ENCODE results near the gene CNIH3.
"Not testable (repeated sequence)": the region's sequence is repeated elsewhere in the genome, so short reads cannot be mapped to it uniquely, and the experiment has no call there.

CNIH3 gene

DNA sequence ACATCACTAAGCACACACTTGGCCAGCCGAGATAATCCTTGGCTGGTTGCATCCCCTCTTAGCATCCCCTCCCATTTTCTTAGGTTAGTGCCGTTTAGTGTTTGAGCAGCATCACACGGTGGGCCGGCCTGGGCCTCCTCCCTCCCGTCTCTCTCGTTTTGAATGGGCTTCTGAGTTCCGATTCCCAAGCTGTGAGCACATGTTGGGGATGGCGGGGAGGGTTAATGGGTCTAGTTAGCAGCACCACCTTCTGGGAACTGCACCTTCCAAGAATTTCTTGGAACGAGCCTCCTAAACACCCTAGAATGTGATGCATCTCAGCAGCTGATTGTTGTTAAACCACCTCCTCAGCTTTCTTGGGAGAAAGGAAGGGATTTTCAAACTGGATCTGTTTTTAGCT, 73.3 kb downstream of the CNIH3 start:
- DNase-seq (ENCODE audit: low read depth in 2 of 2): no peak

DNA sequence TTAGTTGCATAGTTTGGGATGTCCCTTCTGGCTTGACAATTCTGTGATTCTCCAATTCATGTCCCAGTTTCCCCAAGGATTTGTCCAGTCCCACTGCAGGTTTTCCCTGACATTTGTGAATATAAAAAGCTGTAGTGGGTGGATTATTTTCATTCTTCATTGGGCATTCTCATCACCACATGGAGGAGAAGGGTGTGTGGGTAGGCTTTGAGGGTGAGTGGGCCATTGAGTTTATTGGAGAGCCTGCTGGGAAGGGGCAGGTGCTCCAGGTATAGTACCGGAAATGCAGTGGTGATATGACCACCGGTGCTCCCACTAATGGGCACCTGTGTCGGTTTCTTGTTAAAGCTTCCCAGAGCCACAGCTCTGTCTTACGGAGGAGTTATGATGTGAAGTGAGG, 74.5 kb downstream of the CNIH3 start:
- no peak for DNase-seq (ENCODE audit: low read depth in 2 of 2)

DNA sequence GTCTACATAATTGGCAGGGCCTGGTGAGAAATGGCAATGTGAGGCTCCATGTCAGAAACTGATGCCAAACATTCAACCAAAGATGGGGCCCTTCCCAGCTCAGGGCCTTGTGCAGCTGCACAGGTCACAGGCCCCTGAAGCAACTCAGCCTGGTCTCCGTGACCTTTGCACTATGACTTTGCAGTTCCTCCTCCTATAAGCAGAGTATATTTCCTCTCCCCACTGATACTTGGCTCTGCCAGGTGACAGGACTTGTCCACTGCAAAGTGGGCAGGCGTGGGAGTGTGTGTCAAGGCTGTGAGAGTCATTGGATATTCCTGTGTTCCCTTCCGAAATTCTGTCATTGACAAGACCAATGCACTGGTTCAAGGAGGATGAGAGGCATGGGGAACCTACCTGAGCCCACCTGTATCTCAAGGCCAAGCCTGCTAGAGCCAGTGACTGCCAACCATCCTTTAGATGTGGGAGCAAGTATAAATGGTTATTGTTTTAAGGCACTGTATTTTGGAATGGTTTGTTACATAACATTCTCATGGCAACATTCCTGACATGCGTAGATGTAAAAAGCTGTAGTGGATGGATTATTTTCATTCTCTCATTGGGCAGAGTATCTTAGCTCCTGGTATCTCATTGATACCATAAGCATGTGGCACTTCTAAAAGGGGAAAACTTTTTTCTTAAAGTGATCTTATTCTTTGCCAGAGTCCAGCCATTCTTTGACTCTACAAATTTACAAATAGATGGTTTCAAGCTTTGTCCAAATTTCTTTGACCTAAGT, 75.2 kb downstream of the CNIH3 start:
- no peak for DNase-seq (ENCODE audit: low read depth in 2 of 2)

DNA sequence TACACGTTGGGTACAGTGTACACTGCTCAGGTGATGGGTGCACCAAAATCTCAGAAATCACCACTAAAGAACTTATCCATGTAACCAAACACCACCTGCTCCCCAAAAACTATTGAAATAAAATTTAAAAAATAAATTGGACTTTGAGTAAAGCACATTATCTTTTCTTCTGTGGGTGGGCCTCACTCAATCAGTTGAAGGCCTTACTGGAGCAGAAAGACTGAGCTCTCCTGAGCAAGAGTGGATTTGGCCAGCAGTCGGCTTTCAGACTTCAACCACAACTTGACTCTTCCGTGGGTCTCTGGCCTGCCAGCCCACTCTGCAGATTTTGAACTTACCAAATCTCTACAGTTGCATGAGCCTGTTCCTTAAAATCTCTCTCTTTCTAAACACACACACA, 78.9 kb downstream of the CNIH3 start:
- no peak for DNase-seq (ENCODE audit: low read depth in 2 of 2)

DNA sequence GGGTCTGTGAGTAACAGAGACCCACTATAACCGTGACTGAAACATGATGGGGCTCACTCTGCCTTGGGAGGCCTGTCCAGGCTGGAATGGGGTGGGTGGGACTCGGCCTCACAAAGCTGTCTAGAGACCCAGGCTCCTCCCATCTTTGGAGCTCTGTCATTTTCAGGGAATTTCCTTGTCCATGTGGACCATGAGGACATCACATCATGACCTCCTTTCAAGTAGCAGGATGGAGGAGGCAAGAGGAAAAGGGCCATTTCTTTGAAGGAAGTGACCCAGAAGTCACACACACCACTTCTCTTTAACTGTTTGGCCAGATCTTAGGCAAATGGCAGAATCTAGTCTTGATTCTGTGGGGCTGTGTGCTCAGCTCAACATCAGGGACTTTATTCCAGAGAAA, 79.9 kb downstream of the CNIH3 start:
- DNase-seq (ENCODE audit: low read depth in 2 of 2): no peak

DNA sequence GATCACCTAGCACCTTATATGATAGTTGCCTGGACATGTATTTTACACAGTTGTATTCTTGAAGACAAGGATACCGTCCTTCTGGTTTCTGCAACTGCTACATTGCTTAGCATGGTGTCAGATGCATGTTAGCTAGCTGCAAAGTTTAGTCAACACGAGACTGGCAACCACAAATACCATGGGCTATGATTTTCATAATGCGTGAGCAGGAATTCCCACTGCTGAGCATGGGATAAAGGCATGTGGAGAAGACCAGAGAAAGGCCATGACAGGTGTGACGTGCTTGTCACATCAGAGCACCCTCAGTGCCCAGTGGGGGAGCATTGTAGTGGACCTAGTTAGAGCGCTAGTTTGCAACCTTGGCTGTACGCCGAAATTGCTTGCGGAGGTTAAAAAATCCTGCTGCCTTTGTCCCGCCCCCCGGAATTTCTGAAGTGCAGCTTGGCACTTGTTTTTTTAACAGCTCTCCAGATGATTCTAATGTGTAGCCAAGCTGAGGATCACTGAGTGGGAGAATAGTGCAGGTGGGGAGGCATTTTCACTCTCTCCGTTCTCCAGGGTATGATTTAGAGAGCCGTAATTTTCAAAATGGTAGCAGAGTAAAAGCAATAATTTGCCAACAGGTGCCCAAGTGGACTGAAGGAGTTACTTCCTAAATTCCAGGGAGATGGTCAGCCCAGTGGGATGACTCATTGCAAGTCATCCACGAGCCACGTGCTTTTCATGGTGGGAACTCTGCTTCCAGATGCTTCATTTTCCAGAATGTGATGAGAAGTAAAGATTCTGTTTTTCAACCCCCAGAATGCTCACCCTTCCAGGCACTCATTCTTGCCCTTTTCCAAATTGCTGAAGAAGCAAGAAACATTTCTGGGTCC, 81.0 kb downstream of the CNIH3 start:
- no peak for DNase-seq (ENCODE audit: low read depth in 2 of 2)

DNA sequence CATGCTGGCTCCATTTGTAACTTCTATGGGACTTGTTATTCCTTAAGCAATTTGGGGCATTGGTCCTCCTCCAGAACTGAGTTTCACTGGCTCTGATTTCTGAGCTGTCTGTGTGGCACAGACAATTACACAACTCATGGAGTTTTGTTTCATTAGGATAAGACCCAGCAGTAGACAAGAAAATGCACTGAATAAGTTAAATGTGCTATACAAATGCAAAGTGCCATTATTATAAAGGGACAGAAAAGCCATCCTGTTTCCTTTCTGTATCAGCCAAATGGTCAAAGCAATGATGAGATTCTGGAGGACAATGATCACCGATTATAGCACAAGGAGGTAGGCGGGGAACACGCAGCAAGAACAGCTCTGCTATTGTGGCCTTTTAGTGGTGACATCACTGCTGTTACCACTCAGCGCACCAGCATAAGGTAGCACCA, 81.9 kb downstream of the CNIH3 start:
- DNase-seq (ENCODE audit: low read depth in 2 of 2): no peak

DNA sequence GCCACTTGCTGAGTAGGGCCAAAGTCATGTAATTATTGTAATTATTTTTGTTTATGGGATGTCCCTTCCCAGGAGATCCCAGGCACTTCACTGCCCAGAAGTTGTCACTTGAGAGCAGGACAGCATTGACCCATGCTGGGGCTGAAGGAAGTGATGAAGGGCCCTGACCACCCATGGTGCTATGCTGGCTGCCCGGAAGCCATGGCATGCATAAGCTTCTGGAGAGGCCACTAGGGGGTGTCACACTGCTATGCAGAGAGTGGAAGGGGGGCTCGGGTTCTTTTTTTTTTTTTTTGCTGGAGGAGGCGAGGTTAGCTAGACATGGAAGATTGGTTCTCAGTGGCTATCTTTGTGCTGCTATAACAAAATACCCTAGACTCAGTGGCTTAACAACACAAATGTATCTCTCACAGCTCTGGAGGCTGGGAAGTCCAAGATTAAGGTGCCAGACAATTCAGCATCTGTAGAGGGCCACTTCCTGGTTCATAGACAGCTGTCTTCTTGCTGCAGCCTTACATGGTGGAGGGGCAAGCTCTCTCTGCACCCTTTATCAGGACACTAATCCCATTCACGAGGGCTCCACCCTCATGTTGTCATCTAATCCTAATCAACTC, 84.9 kb downstream of the CNIH3 start:
- no peak for DNase-seq (ENCODE audit: low read depth in 2 of 2)

DNA sequence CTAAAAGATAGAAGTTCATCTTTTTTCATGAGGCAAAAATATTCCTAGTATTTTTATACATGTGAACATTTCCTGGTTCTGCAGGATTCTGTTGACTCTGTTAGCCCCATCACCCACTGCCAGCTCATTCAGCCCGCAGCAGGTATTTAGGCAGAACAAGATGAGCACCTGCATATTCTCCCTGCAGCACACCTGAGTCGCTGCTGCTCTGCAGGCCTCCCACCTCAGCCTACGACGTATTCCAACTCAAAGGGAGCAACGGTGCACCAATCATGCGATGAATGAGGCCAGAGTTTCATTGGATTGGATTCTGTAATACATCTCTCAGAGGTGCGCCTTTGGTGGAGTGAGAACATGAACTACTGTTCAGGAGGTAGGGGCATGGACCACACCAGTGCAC, 87.6 kb downstream of the CNIH3 start:
- no peak for DNase-seq (ENCODE audit: low read depth in 2 of 2)

DNA sequence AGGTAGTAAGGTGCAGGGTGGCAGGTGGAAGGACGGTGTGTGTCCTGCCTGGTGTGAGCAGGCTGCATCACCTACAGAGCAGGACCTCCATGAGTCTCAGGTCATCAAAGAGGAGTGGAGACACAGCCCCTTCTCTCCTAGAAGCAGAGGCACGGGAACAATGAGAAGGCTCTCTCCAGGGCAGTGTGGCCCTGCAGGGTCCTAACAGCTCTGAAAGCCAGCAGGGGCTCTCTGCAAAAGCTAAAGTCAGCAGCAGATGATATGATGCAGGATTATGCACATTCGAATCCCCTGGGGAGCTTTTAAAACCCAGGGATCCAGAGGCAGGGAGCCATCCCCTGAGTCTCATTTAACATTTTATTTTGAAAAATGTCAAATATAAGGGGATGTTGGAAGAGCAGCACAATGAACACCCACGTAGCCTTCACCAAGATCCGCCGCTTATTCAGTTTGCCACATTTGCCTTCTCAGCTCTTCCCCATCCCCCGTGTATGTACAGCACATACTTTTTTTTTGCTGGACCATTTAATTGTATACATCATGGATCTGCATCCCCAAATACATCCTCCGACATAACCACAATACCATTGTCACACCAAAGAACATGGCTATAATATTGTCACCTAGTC, 88.1 kb downstream of the CNIH3 start:
- no peak for DNase-seq (ENCODE audit: low read depth in 2 of 2)

DNA sequence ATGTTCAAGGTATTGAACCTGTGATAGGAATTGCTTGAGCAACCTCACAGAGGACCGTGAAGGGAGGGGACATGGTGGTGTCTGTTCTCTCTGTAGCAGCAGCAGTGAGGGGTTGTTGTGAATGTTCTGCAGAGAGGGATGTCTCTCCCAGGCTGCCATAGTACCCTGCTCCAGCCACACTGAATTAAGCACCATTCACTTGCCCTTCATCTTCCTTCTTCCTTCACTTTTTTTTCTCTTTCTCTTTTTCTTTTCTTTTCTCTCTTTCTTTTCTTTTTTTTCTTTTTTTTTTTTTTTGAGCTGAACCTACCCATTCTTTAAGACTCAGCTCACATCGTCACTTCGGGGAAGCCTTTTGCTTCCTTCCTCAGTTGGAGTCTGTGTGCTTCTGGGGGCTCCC, 89.5 kb downstream of the CNIH3 start:
- no peak for DNase-seq (ENCODE audit: low read depth in 2 of 2)

DNA sequence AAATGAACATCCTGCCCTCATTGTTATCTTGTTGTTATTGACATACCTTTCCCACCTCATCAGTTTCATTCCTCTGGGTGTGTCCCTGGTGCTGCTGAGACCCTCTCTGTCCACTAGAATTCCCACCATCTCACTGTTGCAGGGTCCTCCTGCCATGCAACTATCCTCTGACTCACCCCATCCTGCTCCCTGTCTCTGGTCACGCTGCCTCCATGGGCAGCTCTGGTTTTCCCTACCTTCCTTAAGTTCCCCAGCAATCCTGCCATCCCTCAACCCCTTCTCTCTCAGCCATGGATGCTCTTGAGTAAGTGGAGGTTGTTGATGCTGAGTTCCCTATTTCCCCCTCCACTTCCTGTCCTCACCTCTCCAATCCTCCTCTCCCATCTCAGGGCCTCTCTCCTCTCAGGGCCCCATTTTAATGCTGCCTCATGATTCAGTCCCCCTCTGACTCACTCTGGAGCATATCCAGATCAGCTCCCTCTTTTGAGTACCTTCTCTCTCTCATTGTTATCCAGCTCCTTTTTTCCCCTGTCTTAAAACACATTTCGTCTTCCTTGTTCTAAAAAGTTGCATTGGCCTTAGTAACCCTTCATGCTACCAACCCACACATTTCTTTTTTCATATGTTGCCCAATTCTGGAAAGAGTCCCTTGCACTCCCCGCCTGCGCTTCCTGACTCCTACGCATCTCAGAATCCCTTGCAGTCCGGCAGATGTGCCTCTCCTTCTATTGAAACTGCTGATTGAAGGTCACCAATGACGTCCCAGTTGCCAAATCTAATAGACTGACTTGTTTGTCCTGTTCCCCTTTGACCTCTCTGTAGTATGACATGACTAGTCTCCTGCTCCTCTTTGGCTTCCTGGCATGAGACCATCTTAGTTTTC, 92.0 kb downstream of the CNIH3 start:
- no peak for DNase-seq (ENCODE audit: low read depth in 2 of 2)

DNA sequence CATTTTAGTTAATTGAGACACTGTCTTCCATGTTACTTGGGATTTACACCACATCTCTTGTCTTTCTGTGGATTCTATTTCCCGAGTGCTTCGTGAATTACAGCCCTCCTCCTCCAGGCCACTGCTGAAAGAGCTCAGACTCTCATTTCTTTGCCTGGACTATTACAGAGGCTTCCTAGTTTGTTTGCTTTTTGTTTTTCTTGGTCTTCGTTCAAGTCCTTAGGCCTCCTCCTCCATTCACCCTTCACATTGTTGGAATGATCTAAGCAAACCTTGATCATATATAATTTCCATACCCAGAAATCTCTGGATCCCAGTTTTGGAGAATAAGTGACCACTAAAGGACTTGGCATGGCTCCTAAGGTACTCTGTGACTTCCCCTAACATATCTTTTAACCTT, 94.1 kb downstream of the CNIH3 start:
- DNase-seq (ENCODE audit: low read depth in 2 of 2): no peak

DNA sequence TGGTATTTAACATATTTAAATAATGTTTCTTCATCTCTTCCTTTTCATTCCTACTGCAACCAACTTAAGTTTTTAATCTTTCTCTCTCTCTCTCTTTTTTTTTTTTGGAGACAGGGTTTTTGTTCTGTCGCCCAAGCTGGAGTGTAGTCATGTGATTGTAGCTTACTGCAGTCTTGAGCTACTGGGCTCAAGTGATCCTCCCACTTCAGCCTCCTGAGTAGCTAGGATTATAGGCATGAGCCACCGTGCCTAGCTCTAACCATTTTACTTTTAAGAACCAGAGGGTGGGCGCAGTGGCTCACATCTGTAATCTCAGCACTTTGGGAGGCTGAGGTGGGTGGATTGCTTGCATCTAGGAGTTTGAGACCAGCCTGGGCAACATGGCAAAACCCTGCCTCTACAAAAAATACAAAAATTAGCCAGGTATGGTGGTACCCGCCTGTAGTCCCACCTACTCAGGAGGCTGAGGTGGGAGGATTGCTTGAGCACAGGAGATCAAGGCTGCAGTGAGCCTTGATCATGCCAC, 95.2 kb downstream of the CNIH3 start:
- not testable (repeated sequence) for DNase-seq (ENCODE audit: low read depth in 2 of 2)

DNA sequence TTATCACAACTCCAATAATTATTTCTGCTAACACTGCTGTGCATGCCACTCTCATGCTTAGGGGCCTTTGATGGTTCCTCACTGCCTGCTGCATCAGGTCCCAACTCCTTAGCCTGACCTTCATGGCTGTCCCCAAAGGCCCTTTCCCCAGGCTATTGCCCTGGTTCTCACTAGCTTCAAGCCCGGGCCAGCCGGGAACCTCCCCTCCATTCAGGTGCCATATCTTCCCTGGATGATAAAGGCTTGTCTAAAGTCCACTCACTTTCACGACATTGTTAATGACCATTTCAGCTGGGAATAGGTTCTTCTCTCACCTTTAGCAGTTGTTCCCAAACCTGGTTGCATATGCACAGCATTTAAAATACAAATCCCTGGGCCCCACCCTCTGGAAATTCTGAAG, 95.8 kb downstream of the CNIH3 start:
- DNase-seq (ENCODE audit: low read depth in 2 of 2): no peak

DNA sequence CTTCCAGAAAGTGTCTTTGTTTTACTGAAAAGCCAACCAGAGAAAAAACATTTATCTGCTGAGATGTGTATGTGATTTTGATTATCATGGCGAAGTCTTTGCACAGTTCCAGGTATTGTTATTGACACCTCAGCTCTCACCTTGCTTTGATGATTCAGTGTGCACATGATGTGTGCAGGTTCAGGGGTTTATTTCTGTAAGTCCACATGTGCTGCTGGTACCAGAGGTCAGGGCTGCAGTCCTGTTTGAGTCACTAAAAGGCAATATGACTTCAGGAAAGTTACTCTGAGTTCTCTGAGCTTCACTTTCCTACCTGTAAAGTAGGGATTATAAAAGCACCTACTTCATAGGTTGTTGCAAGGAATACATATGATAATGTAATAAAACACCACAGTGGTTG, 97.1 kb downstream of the CNIH3 start:
- DNase-seq (ENCODE audit: low read depth in 2 of 2): no peak

DNA sequence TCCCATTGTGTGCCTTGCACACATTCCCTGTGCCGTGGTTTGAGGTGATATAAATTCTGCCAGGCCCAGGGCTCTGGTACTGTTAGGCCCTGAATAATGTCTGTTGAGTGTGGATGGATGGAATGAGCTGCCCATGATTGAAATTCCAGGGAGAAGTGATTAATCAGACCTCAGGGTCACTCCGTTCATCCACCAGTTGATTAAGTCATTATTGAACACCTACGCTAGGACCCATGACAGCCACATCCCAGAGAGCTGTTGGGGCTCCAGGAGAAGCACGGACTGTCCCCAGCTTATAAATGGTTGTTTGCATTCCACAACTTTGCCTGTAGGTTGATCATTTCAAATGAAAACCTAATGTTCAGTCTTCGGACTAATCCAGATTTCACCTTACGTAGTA, 98.4 kb downstream of the CNIH3 start:
- no peak for DNase-seq (ENCODE audit: low read depth in 2 of 2)

DNA sequence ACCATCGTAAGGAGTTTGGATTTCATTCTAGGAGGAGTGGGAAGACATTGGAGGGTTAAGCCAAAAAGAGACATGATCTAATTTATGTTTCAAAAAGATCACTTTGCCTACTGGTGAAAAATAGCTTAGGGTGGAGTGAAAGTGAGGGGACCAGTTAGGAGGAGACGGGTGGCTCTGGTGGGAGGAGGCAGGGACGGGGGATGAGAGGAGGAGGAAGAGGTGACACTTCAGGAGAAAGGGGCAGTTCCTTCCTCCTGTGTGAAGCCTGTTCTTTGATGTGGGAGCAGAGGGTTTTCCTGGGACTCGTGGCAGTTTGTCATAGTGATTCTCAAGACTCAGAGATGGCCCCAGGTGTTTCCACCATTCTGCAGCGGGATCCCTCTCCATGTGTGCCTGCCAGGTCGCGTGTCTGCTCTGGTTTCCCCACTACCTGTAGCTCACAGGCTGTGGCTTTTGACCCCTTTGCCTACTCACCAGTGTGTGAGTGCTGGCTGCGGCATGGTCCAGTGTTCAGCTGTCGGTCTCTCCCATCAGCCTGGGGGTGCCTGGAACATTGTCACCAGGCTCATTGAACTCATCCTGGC, 102.4 kb downstream of the CNIH3 start:
- no peak for DNase-seq (ENCODE audit: low read depth in 2 of 2)

DNA sequence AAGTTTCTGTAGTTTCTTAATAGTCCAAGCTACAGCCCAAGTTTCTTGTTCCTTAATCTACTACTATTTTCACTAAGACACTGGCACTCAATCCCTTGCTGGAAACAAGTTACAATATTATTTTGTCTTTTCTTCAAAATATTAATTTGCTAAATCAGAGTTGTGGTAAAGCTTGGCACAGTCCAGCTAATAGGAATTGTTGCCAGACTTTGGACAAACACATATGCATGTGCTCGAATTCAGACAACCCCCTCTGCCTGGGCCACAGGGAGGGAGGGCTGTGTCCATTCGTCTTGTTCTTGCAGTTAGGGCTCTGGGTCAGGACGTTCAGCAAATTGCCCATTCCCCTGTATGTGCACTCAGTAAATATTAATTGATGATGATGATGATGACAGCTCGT, 103.6 kb downstream of the CNIH3 start:
- no peak for DNase-seq (ENCODE audit: low read depth in 2 of 2)

DNA sequence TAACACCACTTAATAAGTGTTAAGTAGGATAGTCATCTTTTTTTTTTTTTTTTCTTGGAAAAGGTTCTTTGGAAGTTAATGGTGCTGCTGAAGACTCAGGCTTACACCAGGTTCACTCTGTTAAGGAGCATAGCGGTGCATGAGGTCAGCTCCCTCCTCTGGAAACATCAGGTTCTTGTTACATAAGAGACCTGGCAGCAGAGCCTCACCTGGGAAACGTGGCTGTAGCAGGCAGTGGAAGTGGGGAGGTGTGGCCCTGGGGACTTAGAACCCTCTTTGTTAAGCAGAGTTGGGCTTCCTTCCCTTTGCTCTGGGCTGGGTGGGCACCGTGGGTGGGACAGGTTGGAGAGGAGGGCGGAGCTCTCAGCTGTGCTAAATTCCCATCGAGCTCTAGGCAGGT, 104.1 kb downstream of the CNIH3 start:
- no peak for DNase-seq (ENCODE audit: low read depth in 2 of 2)

DNA sequence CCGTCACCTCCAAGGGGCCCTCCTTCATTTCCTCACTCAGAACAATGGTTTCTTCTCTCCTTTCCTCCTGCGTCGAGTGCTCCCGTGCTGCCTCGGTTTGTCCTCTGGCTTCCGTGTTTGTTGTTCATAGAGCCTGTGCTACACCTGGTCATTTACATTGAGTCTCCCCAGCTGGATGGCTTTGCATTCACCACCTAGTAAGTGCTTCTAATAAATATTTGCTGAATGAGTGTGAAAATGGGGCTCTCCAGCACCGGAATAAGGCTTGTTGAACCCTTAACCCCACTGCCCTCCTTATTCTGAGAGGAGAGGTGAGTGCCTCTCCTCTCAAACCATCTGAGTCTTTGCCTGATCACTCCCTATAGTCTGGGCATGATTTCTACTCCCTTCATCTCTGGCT, 104.9 kb downstream of the CNIH3 start:
- DNase-seq (ENCODE audit: low read depth in 2 of 2): no peak
